C4-2B (cell line): ENCODE data around the gene SIL1.

ENCODE experiments used
- CTCF ChIP-seq: fragments of 450-650 bp; conservative IDR thresholded peaks from 2 replicates; pipeline ENCODE4 v1.5.1; 2017; ENCODE audit warnings: mild to moderate bottlenecking
- ZFX ChIP-seq: fragments of 450-650 bp; IDR thresholded peaks from 2 replicates; pipeline ENCODE4 v1.6.1; 2017

- TF ChIP-seq CTCF: no peak
- TF ChIP-seq ZFX: no peak
Measured at GRCh38 chr5:139138809-139139208, 59.4 kb downstream of the SIL1 start.
